H9 (cell line): ENCODE data around the gene KEL. TPM values are rescaled to one million over a fixed set of nuclear protein-coding genes. Genes with fewer than 3 reads are reported as not detected.

Experiments
- DNase-seq: peaks from one replicate; pipeline ENCODE4 v3.0.0-alpha.2; 2017
- H2AFZ ChIP-seq: one replicate; pipeline ENCODE4 v1.6.1; 2013; ENCODE audit warnings: mild to moderate bottlenecking, low read length, control low read depth, moderate library complexity
- H2AK5ac ChIP-seq: 2 replicates; pipeline ENCODE4 v1.6.1; 2013; ENCODE audit warnings: low read length, control low read depth, mixed read lengths; ENCODE audit not compliant: insufficient read length
- H2BK120ac ChIP-seq: one replicate; pipeline ENCODE4 v1.6.1; 2013; ENCODE audit warnings: low read depth, mild to moderate bottlenecking, low read length, control low read depth, inconsistent platforms; ENCODE audit not compliant: poor library complexity, severe bottlenecking
- H2BK12ac ChIP-seq: 2 replicates; pipeline ENCODE4 v1.6.1; 2013; ENCODE audit warnings: low read length, control low read depth, mixed read lengths, low read depth; ENCODE audit not compliant: insufficient read length
- H2BK15ac ChIP-seq: 2 replicates; pipeline ENCODE4 v1.6.1; 2013; ENCODE audit warnings: low read depth, low read length, control low read depth
- H2BK20ac ChIP-seq: one replicate; pipeline ENCODE4 v1.6.1; 2013; ENCODE audit warnings: low read depth, mild to moderate bottlenecking, low read length, control low read depth, inconsistent platforms; ENCODE audit not compliant: poor library complexity, severe bottlenecking
- H2BK5ac ChIP-seq: 2 replicates; pipeline ENCODE4 v1.6.1; 2013; ENCODE audit warnings: low read length, control low read depth, mixed read lengths; ENCODE audit not compliant: insufficient read length
- H3K14ac ChIP-seq: 2 replicates; pipeline ENCODE4 v1.6.1; 2013; ENCODE audit warnings: low read length, control low read depth; ENCODE audit not compliant: insufficient read depth
- H3K18ac ChIP-seq: 2 replicates; pipeline ENCODE4 v1.6.1; 2013; ENCODE audit warnings: low read depth, mild to moderate bottlenecking, mixed read lengths, low read length, control low read depth; ENCODE audit not compliant: insufficient read length
- H3K23ac ChIP-seq: 2 replicates; pipeline ENCODE4 v1.6.1; 2013; ENCODE audit warnings: low read length, control low read depth, mixed read lengths, low read depth; ENCODE audit not compliant: insufficient read length
- H3K23me2 ChIP-seq: 2 replicates; pipeline ENCODE4 v1.6.1; 2013; ENCODE audit warnings: low read depth, mild to moderate bottlenecking, mixed read lengths, low read length, control low read depth; ENCODE audit not compliant: insufficient read length, poor library complexity, severe bottlenecking
- H3K27ac ChIP-seq: 2 replicates; pipeline ENCODE4 v1.5.1; 2013; ENCODE audit warnings: low read length, control low read depth, mixed read lengths, low read depth; ENCODE audit not compliant: insufficient read length
- H3K27me3 ChIP-seq: 2 replicates; pipeline ENCODE4 v1.6.1; 2013; ENCODE audit warnings: low read length, control low read depth, inconsistent platforms; ENCODE audit not compliant: insufficient read depth
- H3K4ac ChIP-seq: 2 replicates; pipeline ENCODE4 v1.6.1; 2013; ENCODE audit warnings: low read depth, mild to moderate bottlenecking, control low read depth, inconsistent platforms, low read length, moderate library complexity
- H3K4me1 ChIP-seq: 2 replicates; pipeline ENCODE4 v1.6.1; 2013; ENCODE audit warnings: low read length, control low read depth, inconsistent platforms; ENCODE audit not compliant: insufficient read depth
- H3K4me2 ChIP-seq: 2 replicates; pipeline ENCODE4 v1.6.1; 2013; ENCODE audit warnings: low read length, control low read depth, mixed read lengths; ENCODE audit not compliant: insufficient read length, insufficient read depth
- H3K56ac ChIP-seq: 2 replicates; pipeline ENCODE4 v1.6.1; 2013; ENCODE audit warnings: low read depth, mild to moderate bottlenecking, mixed read lengths, low read length, control low read depth; ENCODE audit not compliant: insufficient read length
- H3K79me1 ChIP-seq: 2 replicates; pipeline ENCODE4 v1.6.1; 2013; ENCODE audit warnings: low read depth, mild to moderate bottlenecking, moderate library complexity, low read length, control low read depth, inconsistent platforms; ENCODE audit not compliant: insufficient read depth, poor library complexity, severe bottlenecking
- H3K79me2 ChIP-seq: 2 replicates; pipeline ENCODE4 v1.6.1; 2013; ENCODE audit warnings: low read length, control low read depth, inconsistent platforms; ENCODE audit not compliant: insufficient read depth
- H3K9ac ChIP-seq: 2 replicates; pipeline ENCODE4 v1.6.1; 2013; ENCODE audit warnings: low read length, control low read depth, mixed read lengths; ENCODE audit not compliant: insufficient read length; ENCODE audit errors: extremely low read depth
- H3K9me3 ChIP-seq: one replicate; pipeline ENCODE4 v1.6.1; 2013; ENCODE audit warnings: low read depth, low read length, inconsistent platforms; ENCODE audit not compliant: control insufficient read depth
- H3T11ph ChIP-seq: one replicate; pipeline ENCODE4 v1.6.1; 2013; ENCODE audit warnings: mild to moderate bottlenecking, low read length, control low read depth, inconsistent platforms
- H4K20me1 ChIP-seq: one replicate; pipeline ENCODE4 v1.6.1; 2013; ENCODE audit not compliant: control insufficient read depth, insufficient read length, insufficient read depth
- H4K5ac ChIP-seq: 2 replicates; pipeline ENCODE4 v1.6.1; 2013; ENCODE audit warnings: low read depth, mild to moderate bottlenecking, mixed read lengths, low read length, control low read depth; ENCODE audit not compliant: insufficient read length
- H4K8ac ChIP-seq: replicated peaks from 2 replicates; pipeline ENCODE4 v1.6.1; 2013; ENCODE audit warnings: low read length, control low read depth, mixed read lengths, low read depth; ENCODE audit not compliant: insufficient read length
- H4K91ac ChIP-seq: 2 replicates; pipeline ENCODE4 v1.6.1; 2013; ENCODE audit warnings: low read depth, mild to moderate bottlenecking, moderate library complexity, mixed read lengths, low read length, control low read depth; ENCODE audit not compliant: insufficient read length
- H3K27ac Mint-ChIP-seq, 3 experiments: 2 replicates in 2 of 3; 3 replicates in 1 of 3; pipeline ENCODE4 v1.8.0; 2020 to 2021; ENCODE audit warnings: mixed read lengths in 3 of 3, mild to moderate bottlenecking in 1 of 3, moderate library complexity in 1 of 3
- H3K27me3 Mint-ChIP-seq: 2 replicates; pipeline ENCODE4 v1.8.0; 2021; ENCODE audit warnings: low read depth, mild to moderate bottlenecking, moderate library complexity, mixed read lengths
- H3K36me3 Mint-ChIP-seq, 3 experiments: 2 replicates in 2 of 3; 3 replicates in 1 of 3; pipeline ENCODE4 v1.8.0; 2020 to 2021; ENCODE audit warnings: low read depth in 3 of 3, mixed read lengths in 3 of 3; ENCODE audit not compliant: insufficient read depth in 1 of 3
- H3K4me1 Mint-ChIP-seq, 2 experiments: 2 replicates each; pipeline ENCODE4 v1.8.0; 2020; ENCODE audit warnings: mixed read lengths in 2 of 2
- H3K4me3 Mint-ChIP-seq, 2 experiments: 2 replicates in 1 of 2; 3 replicates in 1 of 2; pipeline ENCODE4 v1.8.0; 2020 to 2021; ENCODE audit warnings: mild to moderate bottlenecking in 2 of 2, mixed read lengths in 2 of 2, moderate library complexity in 1 of 2
- H3K9me3 Mint-ChIP-seq, 2 experiments: 2 replicates in 1 of 2; 3 replicates in 1 of 2; pipeline ENCODE4 v1.8.0; 2020; ENCODE audit warnings: mild to moderate bottlenecking in 2 of 2, mixed read lengths in 2 of 2, moderate library complexity in 1 of 2
- CTCF ChIP-seq: fragments of 200-600 bp; sonication (generic); conservative IDR thresholded peaks from 3 replicates; pipeline ENCODE4 v1.8.0; 2021; ENCODE audit warnings: antibody characterized with exemption, mild to moderate bottlenecking
- WGBS: extraction: QIAGEN DNeasy Blood & Tissue Kit; methylation state at CpG from one replicate; pipeline ENCODE4 v1.1.7; 2013; ENCODE audit warnings: missing lambda C conversion rate, low lambda C conversion rate, mixed read lengths; ENCODE audit not compliant: insufficient read length; ENCODE audit errors: extremely low coverage; 5-methylcytosine and 5-hydroxymethylcytosine counted together
- total RNA-seq: library from RNA; stranded (reverse); gene quantifications from 2 replicates; pipeline ENCODE4 v1.2.1, GENCODE V29; 2021

KEL gene
- total RNA-seq, 1 experiment from 2014 or later = 1.5 TPM

- Mint-ChIP-seq H3K27me3 (peaks cover 9% of the 10 kb centered on the region), H3K27ac (no peak overlapping the region; a peak in 1 of 7 replicates), H3K4me3 (no peak overlapping the region), H3K36me3 (no peaks in the 10 kb centered on the region), H3K9me3 (peaks cover 3 to 8% of the 10 kb centered on the region in 2 experiments; a peak in 3 of 5 replicates), H3K4me1 (peaks cover 2 to 8% of the 10 kb centered on the region in 2 experiments; a peak in 3 of 4 replicates)
- no peak overlapping the region for H3K27ac ChIP-seq
- WGBS = no CpG with 5 or more reads among the region's 5 CpGs
- H3K79me2 ChIP-seq = no peaks in the 10 kb centered on the region
- no peak overlapping the region for H2BK5ac ChIP-seq
- no peak overlapping the region for H3K4me2 ChIP-seq
- no peak overlapping the region for H2BK120ac ChIP-seq
- H3K18ac ChIP-seq = no peak overlapping the region
- H4K5ac ChIP-seq = no peak overlapping the region
- H3K56ac ChIP-seq = no peak overlapping the region
- H3T11ph ChIP-seq = no peak overlapping the region
- H3K9me3 ChIP-seq = no peaks in the 10 kb centered on the region
- no peak overlapping the region for H3K14ac ChIP-seq
- no peaks in the 10 kb centered on the region for H3K79me1 ChIP-seq
- H3K23ac ChIP-seq = no peak overlapping the region
- no peaks in the 10 kb centered on the region for H4K20me1 ChIP-seq
- H2BK15ac ChIP-seq = no peak overlapping the region
- peak; percentile 15 for DNase-seq
- no peak overlapping the region for H2BK12ac ChIP-seq
- H2AFZ ChIP-seq = no peak overlapping the region
- H4K8ac ChIP-seq = no peak overlapping the region
- no peaks in the 10 kb centered on the region for H3K23me2 ChIP-seq
- H3K4me1 ChIP-seq = no peaks in the 10 kb centered on the region
- TF ChIP-seq CTCF = no peak
- H2BK20ac ChIP-seq = no peak overlapping the region
- H3K27me3 ChIP-seq = no peaks in the 10 kb centered on the region
- H2AK5ac ChIP-seq = no peak overlapping the region
- no peak overlapping the region for H4K91ac ChIP-seq
- no peak overlapping the region for H3K9ac ChIP-seq
- no peak overlapping the region for H3K4ac ChIP-seq
Measured at GRCh38 chr7:142892951-142893350, 69.2 kb downstream of the KEL start.
